HEK293 (cell line): Measurements from ENCODE around the gene RNF182.

ENCODE experiments used
- CTCF ChIA-PET: fragments of 350-600 bp; formaldehyde crosslinking; extraction: SDS; loops from one replicate; lab custom pipeline; 2021; ENCODE audit warnings: antibody characterized with exemption; lab: Yijun Ruan, JAX
- POLR2A ChIA-PET: fragments of 300-600 bp; formaldehyde crosslinking; extraction: SDS; loops from one replicate; lab custom pipeline; 2020; ENCODE audit warnings: antibody characterized with exemption, inconsistent platforms; lab: Yijun Ruan, JAX
- H3K27ac ChIP-seq: fragments of 200-500 bp; sonication (Bioruptor generic); 2 replicates; pipeline ENCODE4 v1.5.1; 2014; ENCODE audit warnings: low read depth, low read length, control low read depth, inconsistent platforms; ENCODE audit errors: extremely low read depth
- H3K36me3 ChIP-seq, 2 experiments: fragments of 200-500 bp in 1 of 2; sonication (Bioruptor generic) in 1 of 2; 1 replicate in 1 of 2; 2 replicates in 1 of 2; pipeline ENCODE4 v1.5.1; 2014 to 2017; ENCODE audit warnings: inconsistent platforms in 2 of 2, low read length in 2 of 2; ENCODE audit not compliant: control insufficient read depth in 2 of 2, insufficient read depth in 1 of 2
- H3K4me1 ChIP-seq: fragments of 200-500 bp; sonication (Bioruptor generic); 2 replicates; pipeline ENCODE4 v1.5.1; 2014; ENCODE audit warnings: mild to moderate bottlenecking, low read length, inconsistent platforms; ENCODE audit not compliant: control insufficient read depth, insufficient read depth
- H3K4me3 ChIP-seq: 2 replicates; pipeline ENCODE4 v1.5.1; 2011; ENCODE audit warnings: low read depth, mild to moderate bottlenecking, control low read depth, low read length, moderate library complexity
- H3K9me3 ChIP-seq: fragments of 200-500 bp; sonication (Bioruptor generic); 2 replicates; pipeline ENCODE4 v1.5.1; 2014; ENCODE audit warnings: low read depth, low read length, inconsistent platforms; ENCODE audit not compliant: control insufficient read depth, insufficient read depth
- AEBP2 ChIP-seq: fragments of 450-650 bp; formaldehyde crosslinking; IDR thresholded peaks from 2 replicates; pipeline ENCODE4 v1.5.1; 2016; ENCODE audit warnings: missing biosample characterization, missing genetic modification characterization, borderline replicate concordance
- ELK4 ChIP-seq: IDR thresholded peaks from 2 replicates; pipeline ENCODE4 v1.6.1; 2011; ENCODE audit warnings: mild to moderate bottlenecking, low read depth, low read length, borderline replicate concordance
- GLI4 ChIP-seq: fragments of 450-650 bp; formaldehyde crosslinking; IDR thresholded peaks from 2 replicates; pipeline ENCODE4 v1.5.1; 2016; ENCODE audit warnings: missing biosample characterization, missing genetic modification characterization
- HIC1 ChIP-seq: fragments of 450-650 bp; formaldehyde crosslinking; IDR thresholded peaks from 2 replicates; pipeline ENCODE4 v1.5.1; 2016; ENCODE audit warnings: missing biosample characterization, missing genetic modification characterization
- KLF17 ChIP-seq: fragments of 450-650 bp; formaldehyde crosslinking; IDR thresholded peaks from 2 replicates; pipeline ENCODE4 v1.5.1; 2016; ENCODE audit warnings: missing biosample characterization, missing genetic modification characterization
- ZFP3 ChIP-seq: fragments of 450-650 bp; formaldehyde crosslinking; IDR thresholded peaks from 2 replicates; pipeline ENCODE4 v1.5.1; 2016; ENCODE audit warnings: low read depth, missing biosample characterization, missing genetic modification characterization
- ZNF112 ChIP-seq: fragments of 450-650 bp; formaldehyde crosslinking; IDR thresholded peaks from 2 replicates; pipeline ENCODE4 v1.5.0; 2017; ENCODE audit warnings: missing biosample characterization, missing genetic modification characterization
- ZNF155 ChIP-seq: fragments of 450-650 bp; formaldehyde crosslinking; IDR thresholded peaks from 2 replicates; pipeline ENCODE4 v1.5.1; 2016; ENCODE audit warnings: missing biosample characterization, missing genetic modification characterization
- ZNF184 ChIP-seq: fragments of 450-650 bp; IDR thresholded peaks from 2 replicates; pipeline ENCODE4 v1.5.1; 2018; ENCODE audit warnings: missing biosample characterization, mild to moderate bottlenecking, missing genetic modification characterization
- ZNF391 ChIP-seq: fragments of 450-650 bp; formaldehyde crosslinking; IDR thresholded peaks from 2 replicates; pipeline ENCODE4 v1.5.1; 2016; ENCODE audit warnings: low read depth, missing biosample characterization, missing genetic modification characterization, borderline replicate concordance
- ZNF404 ChIP-seq: fragments of 450-650 bp; formaldehyde crosslinking; IDR thresholded peaks from 2 replicates; pipeline ENCODE4 v1.5.1; 2017; ENCODE audit warnings: missing biosample characterization, missing genetic modification characterization
- ZNF513 ChIP-seq: fragments of 450-650 bp; IDR thresholded peaks from 2 replicates; pipeline ENCODE4 v1.5.1; 2018; ENCODE audit warnings: missing biosample characterization, missing genetic modification characterization
- ZNF518A ChIP-seq: fragments of 450-650 bp; formaldehyde crosslinking; conservative IDR thresholded peaks from 2 replicates; pipeline ENCODE4 v1.5.1; 2016; ENCODE audit warnings: low read depth, missing biosample characterization, missing genetic modification characterization
- ZNF544 ChIP-seq: fragments of 450-650 bp; formaldehyde crosslinking; IDR thresholded peaks from 2 replicates; pipeline ENCODE4 v1.5.0; 2017; ENCODE audit warnings: missing biosample characterization, missing genetic modification characterization
- ZNF560 ChIP-seq: fragments of 450-650 bp; formaldehyde crosslinking; IDR thresholded peaks from 2 replicates; pipeline ENCODE4 v1.5.1; 2017; ENCODE audit warnings: missing biosample characterization, missing genetic modification characterization, borderline replicate concordance
- ZNF701 ChIP-seq: fragments of 450-650 bp; formaldehyde crosslinking; IDR thresholded peaks from 2 replicates; pipeline ENCODE4 v1.5.1; 2016; ENCODE audit warnings: missing biosample characterization, missing genetic modification characterization
- ZNF76 ChIP-seq: fragments of 450-650 bp; formaldehyde crosslinking; IDR thresholded peaks from 2 replicates; pipeline ENCODE4; 2016; ENCODE audit warnings: low read depth, missing biosample characterization, missing genetic modification characterization, borderline replicate concordance
- ZNF768 ChIP-seq: fragments of 450-650 bp; formaldehyde crosslinking; IDR thresholded peaks from 2 replicates; pipeline ENCODE4 v1.5.1; 2018; ENCODE audit warnings: missing biosample characterization, mild to moderate bottlenecking, missing genetic modification characterization
- ZNF776 ChIP-seq: fragments of 450-650 bp; formaldehyde crosslinking; IDR thresholded peaks from 2 replicates; pipeline ENCODE4 v1.5.0; 2017; ENCODE audit warnings: missing biosample characterization, missing genetic modification characterization, borderline replicate concordance
- ZNF830 ChIP-seq: fragments of 450-650 bp; IDR thresholded peaks from 2 replicates; pipeline ENCODE4 v1.5.0; 2018; ENCODE audit warnings: missing biosample characterization, missing genetic modification characterization, low read depth, mild to moderate bottlenecking, moderate library complexity

The RNF182 gene

GRCh38 chr6:13979284-13980171 lies 54.8 kb downstream of the RNF182 start:
- H3K4me3 ChIP-seq, result no peak overlapping the region
- peaks cover 0 to 12% of the 10 kb centered on the region in 2 experiments; a peak in 1 of 3 replicates for H3K36me3 ChIP-seq
- no peaks in the 10 kb centered on the region for H3K9me3 ChIP-seq
- H3K4me1 ChIP-seq, result no peaks in the 10 kb centered on the region
- TF ChIP-seq ZNF76 (tag by site-specific recombination) (no peak), ZNF560 (tag by site-specific recombination) (no peak), ZNF830 (tag by site-specific recombination) (no peak), ZNF155 (tag by site-specific recombination) (no peak), ZNF768 (no peak), AEBP2 (tag by site-specific recombination) (no peak), GLI4 (no peak), HIC1 (tag by site-specific recombination) (no peak), ELK4 (no peak), KLF17 (no peak), ZNF404 (no peak), ZNF391 (tag by site-specific recombination) (no peak), ZNF701 (no peak), ZFP3 (tag by site-specific recombination) (no peak), ZNF112 (tag by site-specific recombination) (no peak), ZNF513 (tag by site-specific recombination) (no peak), ZNF184 (no peak), ZNF544 (tag by site-specific recombination) (no peak), ZNF518A (tag by site-specific recombination) (no peak), ZNF776 (tag by site-specific recombination) (no peak)
- TF ChIP-seq, all 188 proteins: peak for 0
- ChIA-PET CTCF (interaction anchor here (0.7 kb wide), 1 partner anchor 900 kb away, joined by 4 read pairs; no protein-coding TSS in a partner anchor), POLR2A (interaction anchor here (0.6 kb wide), 1 partner anchor 927 kb away, joined by 4 read pairs; no protein-coding TSS in a partner anchor)
- no peak overlapping the region for H3K27ac ChIP-seq
